ENCODE measurements around the gene CEP95. TPM values are rescaled to one million over a fixed set of nuclear protein-coding genes. Genes with fewer than 3 reads are reported as not detected.

Gene CEP95
- total and polyA plus RNA-seq, 11 donors, result 9.4 to 25.1 (median 13.1) TPM

- no peak overlapping the region for H3K4me3 ChIP-seq
- peaks cover 0 to 98% (median 82%) of the 10 kb centered on the region in 9 donors for H3K36me3 ChIP-seq
- DNase-seq (no peak), ATAC-seq (no peak)
- TF ChIP-seq, protein P1, sequence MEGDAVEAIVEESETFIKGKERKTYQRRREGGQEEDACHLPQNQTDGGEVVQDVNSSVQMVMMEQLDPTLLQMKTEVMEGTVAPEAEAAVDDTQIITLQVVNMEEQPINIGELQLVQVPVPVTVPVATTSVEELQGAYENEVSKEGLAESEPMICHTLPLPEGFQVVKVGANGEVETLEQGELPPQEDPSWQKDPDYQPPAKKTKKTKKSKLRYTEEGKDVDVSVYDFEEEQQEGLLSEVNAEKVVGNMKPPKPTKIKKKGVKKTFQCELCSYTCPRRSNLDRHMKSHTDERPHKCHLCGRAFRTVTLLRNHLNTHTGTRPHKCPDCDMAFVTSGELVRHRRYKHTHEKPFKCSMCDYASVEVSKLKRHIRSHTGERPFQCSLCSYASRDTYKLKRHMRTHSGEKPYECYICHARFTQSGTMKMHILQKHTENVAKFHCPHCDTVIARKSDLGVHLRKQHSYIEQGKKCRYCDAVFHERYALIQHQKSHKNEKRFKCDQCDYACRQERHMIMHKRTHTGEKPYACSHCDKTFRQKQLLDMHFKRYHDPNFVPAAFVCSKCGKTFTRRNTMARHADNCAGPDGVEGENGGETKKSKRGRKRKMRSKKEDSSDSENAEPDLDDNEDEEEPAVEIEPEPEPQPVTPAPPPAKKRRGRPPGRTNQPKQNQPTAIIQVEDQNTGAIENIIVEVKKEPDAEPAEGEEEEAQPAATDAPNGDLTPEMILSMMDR (IDR thresholded peaks at IDR 0.05), result no peak
- no peak for TF ChIP-seq POLR2A (IDR thresholded peaks at IDR 0.05)
- no peak overlapping the region for H3K27ac ChIP-seq
- no peaks in the 10 kb centered on the region for H3K27me3 ChIP-seq
- no peaks in the 10 kb centered on the region for H3K9me3 ChIP-seq
- 98 to 100% (median 100%) methylated on average over 1 of the region's 1 CpG for WGBS, 4 donors
- no peaks in the 10 kb centered on the region for H3K4me1 ChIP-seq
- intact Hi-C loops (cut with DNase I), result no loop called here
These were observed 25.8 kb upstream of the CEP95 start for GRCh38 chr17:64480951-64481350.

GRCh38 chr17:64484380-64484779 lies 22.4 kb upstream of the CEP95 start:
- no peaks in the 10 kb centered on the region for H3K27me3 ChIP-seq
- H3K4me1 ChIP-seq, result no peaks in the 10 kb centered on the region
- H3K27ac ChIP-seq, result no peak overlapping the region
- no peak for ATAC-seq
- H3K36me3 ChIP-seq, result peaks cover 0 to 98% (median 82%) of the 10 kb centered on the region in 9 donors
- no peak for TF ChIP-seq POLR2A (IDR thresholded peaks at IDR 0.05)
- TF ChIP-seq, protein P1 (IDR thresholded peaks at IDR 0.05), result no peak
- intact Hi-C loops (cut with DNase I), result no loop called here
- no peak overlapping the region for H3K4me3 ChIP-seq
- 79 to 89% (median 84%) methylated on average over 3 of the region's 3 CpGs for WGBS, 4 donors
- no peak for DNase-seq
- H3K9me3 ChIP-seq, result no peaks in the 10 kb centered on the region

DNA sequence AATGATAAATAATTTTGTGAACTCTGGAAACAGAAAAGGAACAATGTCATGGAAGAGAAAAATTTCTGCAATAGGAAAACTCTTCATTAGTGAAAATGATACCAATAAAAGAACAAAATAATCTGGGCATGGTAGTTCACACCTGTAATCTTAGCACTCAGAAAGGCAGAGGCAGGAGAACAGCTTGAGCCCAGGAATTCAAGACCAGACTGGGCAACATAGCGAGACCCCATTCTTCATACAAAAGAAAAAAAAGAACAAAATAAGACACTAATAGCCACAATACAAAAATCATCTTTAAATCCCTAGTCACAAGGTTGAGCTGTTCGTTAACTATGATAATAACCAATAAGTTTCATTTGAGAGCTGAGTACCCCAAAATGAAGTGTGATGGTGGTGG lies 18.5 kb upstream of the CEP95 start:
- Histone ChIP-seq H3K27ac (no peak overlapping the region), H3K27me3 (no peaks in the 10 kb centered on the region), H3K9me3 (no peaks in the 10 kb centered on the region), H3K36me3 (peaks cover 0 to 98% (median 79%) of the 10 kb centered on the region in 9 donors), H3K4me1 (peaks cover 0 to 17% (median 0%) of the 10 kb centered on the region in 12 donors), H3K4me3 (no peak overlapping the region)
- 94 to 99% (median 97%) methylated on average over 2 of the region's 2 CpGs for WGBS, 4 donors
- intact Hi-C loops (cut with DNase I), result loop anchor here in 2 of 10 donors (5.0 kb wide), 2 partner anchors 66 to 181 kb away; no protein-coding TSS in a partner anchor
- TF ChIP-seq, protein P1 (IDR thresholded peaks at IDR 0.05), result no peak
- no peak for TF ChIP-seq POLR2A (IDR thresholded peaks at IDR 0.05)
- no peak for ATAC-seq
- no peak for DNase-seq

DNA sequence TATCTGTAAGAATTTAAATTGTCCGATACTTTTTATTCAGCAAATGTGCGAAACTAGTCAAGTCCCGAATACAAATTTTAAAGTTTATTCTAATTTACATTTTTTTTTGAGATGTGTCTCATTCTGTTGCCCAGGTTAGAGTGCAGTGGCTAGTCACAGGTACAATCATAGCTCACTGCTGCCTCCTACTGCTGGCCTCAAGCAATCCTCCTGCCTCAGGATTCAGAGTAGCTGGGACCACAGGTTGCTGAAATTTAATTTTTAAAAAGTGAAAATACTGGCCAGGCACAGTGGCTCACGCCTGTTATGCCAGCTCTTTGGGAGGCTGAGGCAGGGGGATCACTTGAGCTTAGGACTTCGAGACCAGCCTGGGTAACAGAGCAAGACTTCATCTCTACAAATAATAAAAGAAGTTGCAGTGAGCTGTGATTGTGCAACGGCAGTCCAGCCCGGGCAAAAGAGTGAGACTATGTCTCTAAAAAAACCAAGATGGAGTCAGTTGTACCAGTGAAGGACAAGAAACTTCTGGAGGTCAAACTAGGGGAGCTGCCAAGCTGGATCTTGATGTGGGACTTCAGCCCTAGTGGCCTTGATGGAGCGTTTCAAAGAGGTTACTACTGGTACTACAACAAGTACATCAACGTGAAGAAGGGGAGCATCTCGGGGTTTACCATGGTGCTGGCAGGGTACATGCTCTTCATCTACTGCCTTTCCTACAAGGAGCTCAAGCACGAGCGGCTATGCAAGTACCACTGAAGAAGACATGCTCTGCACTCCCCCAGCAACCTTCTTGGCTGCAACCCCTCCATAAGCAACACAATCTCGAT lies 15.5 kb upstream of the CEP95 start:
- intact Hi-C loops (cut with DNase I), result loop anchor here in 8 of 10 donors (2.0 to 10.0 kb wide), 6 partner anchors 69 to 186 kb away; no protein-coding TSS in a partner anchor
- Histone ChIP-seq H3K27me3 (no peaks in the 10 kb centered on the region), H3K36me3 (peaks cover 0 to 69% (median 56%) of the 10 kb centered on the region in 9 donors), H3K9me3 (no peaks in the 10 kb centered on the region), H3K4me1 (peaks cover 2 to 43% (median 17%) of the 10 kb centered on the region in 12 donors), H3K4me3 (no peak overlapping the region), H3K27ac (no peak overlapping the region)
- DNase-seq (peak in 1 of 5 donors; percentile 29), ATAC-seq (peak in 1 of 4 donors; percentile 61)
- 90 to 94% (median 92%) methylated on average over 13 of the region's 13 CpGs for WGBS, 4 donors
- TF ChIP-seq, protein P1 (IDR thresholded peaks at IDR 0.05), result peak; percentile 22 to 67 (median 49)
- no peak for TF ChIP-seq POLR2A (IDR thresholded peaks at IDR 0.05)

All from heart left ventricle (tissue), 16 donors.